ENCODE data around the gene CECR2. TPM values are rescaled to one million over a fixed set of nuclear protein-coding genes. Genes with fewer than 3 reads are reported as not detected.

The CECR2 gene
- total and polyA plus RNA-seq, 2 of the 8 experiments (the other 6 are each of a cell fraction or from before 2014, with no cell fraction given): 18.3 to 123 TPM

- Histone ChIP-seq H3K4me2 (ENCODE audit: insufficient read depth in 1 of 2, low read depth in 2 of 2, low read length in 2 of 2) (no peak overlapping the region; a peak in 1 of 4 replicates), H2BK12ac (ENCODE audit: low read depth, low read length) (no peak overlapping the region), H3K14ac (ENCODE audit: insufficient read length) (no peak overlapping the region), H3K23me2 (ENCODE audit: low read depth, low read length) (no peaks in the 10 kb centered on the region; the same call in 1 of the 2 replicates), H4K8ac (ENCODE audit: extremely low read depth, insufficient read depth, low read length) (no peak overlapping the region), H4K91ac (replicated peaks; ENCODE audit: insufficient read length, low read length) (no peak overlapping the region), H2BK20ac (ENCODE audit: low read length) (no peak overlapping the region), H3K27me3 (replicated peaks in 1 of 4; ENCODE audit: control insufficient read depth in 3 of 4, extremely low read depth in 1 of 4, insufficient read depth in 3 of 4, low read length in 3 of 4) (no peaks in the 10 kb centered on the region), H3K23ac (ENCODE audit: insufficient read length) (no peak overlapping the region), H3K4me1 (replicated peaks in 1 of 4; ENCODE audit: control insufficient read depth in 3 of 4, insufficient read depth in 4 of 4, low read length in 3 of 4) (peaks cover 2 to 19% (median 7%) of the 10 kb centered on the region in 4 experiments; a peak in 5 of 7 replicates), H4K20me1 (replicated peaks in 1 of 2; ENCODE audit: control insufficient read depth in 1 of 2, insufficient read depth in 2 of 2, low read length in 2 of 2) (peaks cover 30 to 39% of the 10 kb centered on the region in 2 experiments), H3K79me2 (ENCODE audit: control insufficient read depth in 1 of 2, insufficient read depth in 2 of 2, low read length in 2 of 2) (peaks cover 48 to 97% of the 10 kb centered on the region in 2 experiments), H3K4ac (replicated peaks; ENCODE audit: insufficient read length, low read depth, low read length) (no peak overlapping the region), H3K9ac (replicated peaks in 1 of 4; ENCODE audit: extremely low read depth in 1 of 4, low read depth in 3 of 4, low read length in 3 of 4) (no peak overlapping the region), H4K5ac (ENCODE audit: insufficient read length, low read depth, low read length) (no peak overlapping the region), H3K9me3 (ENCODE audit: insufficient read depth in 2 of 2, low read depth in 1 of 2, low read length in 1 of 2) (no peaks in the 10 kb centered on the region), H2BK5ac (ENCODE audit: low read depth, low read length) (peak overlapping the region; percentile 60; the same call in 1 of the 2 replicates), H3K79me1 (ENCODE audit: low read depth, low read length) (peaks cover 11% of the 10 kb centered on the region), H2BK15ac (ENCODE audit: low read length) (no peak overlapping the region), H2BK120ac (replicated peaks; ENCODE audit: low read depth, low read length) (no peak overlapping the region), H3K18ac (ENCODE audit: extremely low read depth, low read length) (no peak overlapping the region), H3K27ac (ENCODE audit: low read depth, low read length) (no peak overlapping the region), H3K4me3 (ENCODE audit: extremely low read depth in 1 of 4, insufficient read depth in 2 of 4, low read depth in 3 of 4, low read length in 4 of 4) (no peak overlapping the region), H3K56ac (replicated peaks; ENCODE audit: insufficient read length, low read depth, low read length) (no peak overlapping the region), H3K36me3 (ENCODE audit: control insufficient read depth in 2 of 4, insufficient read depth in 4 of 4, low read length in 3 of 4) (peaks cover 0 to 2% (median 0%) of the 10 kb centered on the region in 4 experiments; a peak in 1 of 8 replicates), H2AFZ (ENCODE audit: low read length) (no peak overlapping the region), H2AK5ac (ENCODE audit: low read depth, low read length) (no peak overlapping the region)
- CTCF ChIA-PET (ENCODE audit: partially characterized antibody): interaction anchor here (0.7 to 4.2 kb wide), 16 partner anchors 8 to 155 kb away, joined by 3 to 18 read pairs (median 6); no protein-coding TSS in a partner anchor
- TF ChIP-seq CHD2 (IDR thresholded peaks at IDR 0.05; ENCODE audit: low read length) (no peak), EZH2 (IDR thresholded peaks at IDR 0.05; ENCODE audit: low read depth, low read length, severe bottlenecking) (no peak), ZNF274 (IDR thresholded peaks at IDR 0.05; ENCODE audit: borderline replicate concordance, extremely low read depth, low read length) (no peak), RBBP5 (IDR thresholded peaks at IDR 0.05; ENCODE audit: borderline replicate concordance, low read depth, low read length) (no peak), SAP30 (IDR thresholded peaks at IDR 0.05; ENCODE audit: insufficient read depth, insufficient replicate concordance, low read length) (no peak), TEAD4 (IDR thresholded peaks at IDR 0.05; ENCODE audit: low read depth, low read length) (no peak)
- FAIRE-seq: no peak
- 88% methylated on average over 3 of the region's 3 CpGs; no CpG with 5 or more reads in 1 of the 2 experiments for WGBS, 2 experiments (ENCODE audit: extremely low coverage in 1 of 2, insufficient coverage in 1 of 2, insufficient read length in 1 of 2, insufficient replicate concordance in 2 of 2, low coverage in 1 of 2, low lambda C conversion rate in 2 of 2, missing lambda C conversion rate in 1 of 2)
- POLR2A ChIA-PET (ENCODE audit: partially characterized antibody): interaction anchor here (0.6 to 1.8 kb wide), 5 partner anchors 12 to 211 kb away, joined by 3 to 7 read pairs (median 3); no protein-coding TSS in a partner anchor
- DNase-seq (ENCODE audit: low read depth in 1 of 2, low spot score in 2 of 2): no peak
Measured at GRCh38 chr22:17419348-17419747, 50.1 kb downstream of the CECR2 start.
